Measurements from ENCODE around the gene FXN.

- TF ChIP-seq POLR2AphosphoS5 (IDR thresholded peaks at IDR 0.05) (no peak), CTCF (IDR thresholded peaks at IDR 0.05) (no peak), POLR2A (IDR thresholded peaks at IDR 0.05; ENCODE audit: low read depth) (no peak), EP300 (IDR thresholded peaks at IDR 0.05) (no peak)
Observed at GRCh38 chr9:69062195-69062594, 26.6 kb downstream of the FXN start.
